HG02678 (cell line): Measurements from ENCODE around the gene LAMA2.
A peak's percentile ranks its signal among the peaks of the same experiment; 100 is the strongest.

Experiments
- ATAC-seq: cut with Tn5 transposase; IDR thresholded peaks from one replicate; pipeline ENCODE4 v1.9.1; 2021; ENCODE audit warnings: mild to moderate bottlenecking, moderate library complexity; ENCODE audit not compliant: unreplicated experiment

Gene LAMA2

GRCh38 chr6:129475477-129476247 lies 592.7 kb downstream of the LAMA2 start:
- no peak for ATAC-seq

- ATAC-seq = no peak
Measured at GRCh38 chr6:129476248-129476564, 593.3 kb downstream of the LAMA2 start.

- ATAC-seq = no peak
Measured at GRCh38 chr6:129476810-129477209, 593.9 kb downstream of the LAMA2 start.

- no peak for ATAC-seq
Measured at GRCh38 chr6:129478379-129478778, 595.4 kb downstream of the LAMA2 start.

GRCh38 chr6:129481706-129482105 lies 598.8 kb downstream of the LAMA2 start:
- ATAC-seq = no peak

- ATAC-seq = no peak
Measured at GRCh38 chr6:129485746-129486145, 602.8 kb downstream of the LAMA2 start.

- ATAC-seq = no peak
Measured at GRCh38 chr6:129486327-129486726, 603.4 kb downstream of the LAMA2 start.

GRCh38 chr6:129488313-129488712 lies 605.4 kb downstream of the LAMA2 start:
- ATAC-seq = no peak

GRCh38 chr6:129489215-129489765 lies 606.4 kb downstream of the LAMA2 start:
- ATAC-seq = no peak

GRCh38 chr6:129490521-129491255 lies 607.8 kb downstream of the LAMA2 start:
- peak; percentile 87 for ATAC-seq

GRCh38 chr6:129491436-129491835 lies 608.5 kb downstream of the LAMA2 start:
- peak; percentile 1 for ATAC-seq

GRCh38 chr6:129492260-129492659 lies 609.3 kb downstream of the LAMA2 start:
- no peak for ATAC-seq

GRCh38 chr6:129493354-129493902 lies 610.5 kb downstream of the LAMA2 start:
- no peak for ATAC-seq

GRCh38 chr6:129494099-129494498 lies 611.2 kb downstream of the LAMA2 start:
- ATAC-seq = no peak

- no peak for ATAC-seq
Measured at GRCh38 chr6:129494586-129494985, 611.6 kb downstream of the LAMA2 start.

GRCh38 chr6:129495652-129496051 lies 612.7 kb downstream of the LAMA2 start:
- ATAC-seq = no peak

- ATAC-seq = no peak
Measured at GRCh38 chr6:129497481-129498441, 614.8 kb downstream of the LAMA2 start.

GRCh38 chr6:129498541-129498940 lies 615.6 kb downstream of the LAMA2 start:
- ATAC-seq = no peak

GRCh38 chr6:129498950-129499842 lies 616.3 kb downstream of the LAMA2 start:
- peak; percentile 72 for ATAC-seq

GRCh38 chr6:129499843-129500219 lies 616.9 kb downstream of the LAMA2 start:
- no peak for ATAC-seq
